ENCODE results near the gene RPL34. TPM values are rescaled to one million over a fixed set of nuclear protein-coding genes. Genes with fewer than 3 reads are reported as not detected.
A peak's percentile ranks its signal among the peaks of the same experiment; 100 is the strongest.

The RPL34 gene
- polyA plus RNA-seq, 10 donors, result 1,834 to 2,316 (median 2,060) TPM

- no peak for DNase-seq
Measured at GRCh38 chr4:108619372-108620100, 840 bp upstream of the RPL34 start.

- no peak for DNase-seq
Measured at GRCh38 chr4:108620933-108621905, 843 bp downstream of the RPL34 start.

GRCh38 chr4:108622022-108622421 lies 1.6 kb downstream of the RPL34 start:
- DNase-seq, result no peak

- no peak for DNase-seq
Measured at GRCh38 chr4:108622828-108623227, 2.5 kb downstream of the RPL34 start.

- DNase-seq, result no peak
Measured at GRCh38 chr4:108624263-108625056, 4.1 kb downstream of the RPL34 start.

- no peak for DNase-seq
Measured at GRCh38 chr4:108626056-108626455, 5.7 kb downstream of the RPL34 start.

- no peak for DNase-seq
Measured at GRCh38 chr4:108628411-108628810, 8.0 kb downstream of the RPL34 start.

GRCh38 chr4:108635070-108635655 lies 14.8 kb downstream of the RPL34 start:
- no peak for DNase-seq

- no peak for DNase-seq
Measured at GRCh38 chr4:108636246-108636645, 15.9 kb downstream of the RPL34 start.

GRCh38 chr4:108637856-108638255 lies 17.5 kb downstream of the RPL34 start:
- no peak for DNase-seq

- no peak for DNase-seq
Measured at GRCh38 chr4:108644237-108644636, 23.9 kb downstream of the RPL34 start.

GRCh38 chr4:108646706-108647105 lies 26.3 kb downstream of the RPL34 start:
- no peak for DNase-seq

GRCh38 chr4:108649863-108650211 lies 29.5 kb downstream of the RPL34 start:
- no peak for DNase-seq

GRCh38 chr4:108650212-108651013 lies 30.0 kb downstream of the RPL34 start, which contains the start of gene OSTC:
TSS of gene OSTC (plus strand) at chr4:108650599. CDS start at chr4:108650656, 57 bp downstream.
- peak; percentile 97 for DNase-seq

- DNase-seq, result peak in 1 of 3 donors; percentile 36
Measured at GRCh38 chr4:108651014-108651791, 30.8 kb downstream of the RPL34 start.

GRCh38 chr4:108662629-108663028 lies 42.3 kb downstream of the RPL34 start:
- no peak for DNase-seq

- no peak for DNase-seq
Measured at GRCh38 chr4:108674356-108674977, 54.1 kb downstream of the RPL34 start.

Measured in muscle of back (tissue), 11 donors.